Activated B cell treated with CpG ODN at 0.5 μM for 24 hours (primary cell): ENCODE measurements around the gene POU4F2. TPM values are rescaled to one million over a fixed set of nuclear protein-coding genes. Genes with fewer than 3 reads are reported as not detected.

Source experiments
- ATAC-seq: fragments of 200-7000 bp; cut with Tn5 transposase; one replicate; pipeline ENCODE4 v1.10.0; 2021; ENCODE audit warnings: low read depth, mild to moderate bottlenecking, moderate library complexity
- CTCF ChIA-PET: fragments of 350-600 bp; sonication (Branson Sonifier 250); formaldehyde crosslinking; loops from one replicate; lab custom pipeline; 2021; ENCODE audit warnings: antibody characterized with exemption; lab: Charles Lee
- POLR2A ChIA-PET: fragments of 350-600 bp; sonication (Branson Sonifier 250); formaldehyde crosslinking; loops from one replicate; lab custom pipeline; 2021; ENCODE audit warnings: antibody characterized with exemption; lab: Charles Lee
- DNase-seq: peaks from one replicate; pipeline ENCODE4 v3.0.0; 2022
- H3K27ac Mint-ChIP-seq: one replicate; pipeline ENCODE4 v1.8.0; 2020; ENCODE audit warnings: mixed read lengths
- H3K27me3 Mint-ChIP-seq: one replicate; pipeline ENCODE4 v1.8.0; 2021; ENCODE audit warnings: mixed read lengths
- H3K36me3 Mint-ChIP-seq: one replicate; pipeline ENCODE4 v1.8.0; 2021; ENCODE audit warnings: low read depth, mixed read lengths
- H3K4me1 Mint-ChIP-seq: one replicate; pipeline ENCODE4 v1.8.0; 2021; ENCODE audit warnings: mixed read lengths
- H3K4me3 Mint-ChIP-seq: one replicate; pipeline ENCODE4 v1.8.0; 2020; ENCODE audit warnings: mild to moderate bottlenecking, mixed read lengths
- H3K9me3 Mint-ChIP-seq: one replicate; pipeline ENCODE4 v1.8.0; 2020; ENCODE audit warnings: mixed read lengths
- CTCF ChIP-seq: fragments of 200-600 bp; IDR thresholded peaks from one replicate; pipeline ENCODE4 v1.8.0; 2022; ENCODE audit warnings: antibody characterized with exemption, mild to moderate bottlenecking
- intact Hi-C: fragments of 100-400 bp; cut with micrococcal nuclease; formaldehyde crosslinking; loops from one replicate; pipeline ENCODE4 v1.15.1; 2024
- total RNA-seq: library from RNA; stranded (reverse); gene quantifications from 2 replicates; pipeline ENCODE4 v1.2.3, GENCODE V29; 2022

POU4F2 gene
- total RNA-seq, 1 donor from 2014 or later, result not detected

GRCh38 chr4:146647615-146648460 is 9.1 kb downstream of the POU4F2 start:
- Mint-ChIP-seq H3K36me3 (no peaks in the 10 kb centered on the region), H3K9me3 (no peaks in the 10 kb centered on the region), H3K4me1 (no peaks in the 10 kb centered on the region), H3K27me3 (peaks cover 66% of the 10 kb centered on the region), H3K4me3 (no peak overlapping the region), H3K27ac (no peak overlapping the region)
- no peak for TF ChIP-seq CTCF
- no peak for DNase-seq
- ATAC-seq, result no peak
- ChIA-PET CTCF (no interaction called here), POLR2A (no interaction called here)
- intact Hi-C loops, result no loop called here

- no peak overlapping the region for H3K27ac Mint-ChIP-seq
- ATAC-seq, result no peak
- H3K27me3 Mint-ChIP-seq, result peaks cover 67% of the 10 kb centered on the region
- TF ChIP-seq CTCF, result no peak
- intact Hi-C loops, result no loop called here
- no peaks in the 10 kb centered on the region for H3K9me3 Mint-ChIP-seq
- no peaks in the 10 kb centered on the region for H3K4me1 Mint-ChIP-seq
- ChIA-PET CTCF (no interaction called here), POLR2A (no interaction called here)
- no peak overlapping the region for H3K4me3 Mint-ChIP-seq
- no peaks in the 10 kb centered on the region for H3K36me3 Mint-ChIP-seq
- DNase-seq, result no peak
Observed at GRCh38 chr4:146648461-146648783, 9.7 kb downstream of the POU4F2 start.

- CTCF ChIA-PET, result no interaction called here
- H3K4me1 Mint-ChIP-seq, result no peaks in the 10 kb centered on the region
- no peaks in the 10 kb centered on the region for H3K36me3 Mint-ChIP-seq
- peaks cover 69% of the 10 kb centered on the region for H3K27me3 Mint-ChIP-seq
- POLR2A ChIA-PET, result no interaction called here
- no peak for ATAC-seq
- no peak overlapping the region for H3K27ac Mint-ChIP-seq
- DNase-seq, result no peak
- H3K4me3 Mint-ChIP-seq, result no peak overlapping the region
- intact Hi-C loops, result no loop called here
- no peak for TF ChIP-seq CTCF
- no peaks in the 10 kb centered on the region for H3K9me3 Mint-ChIP-seq
Observed at GRCh38 chr4:146649232-146649631, 10.5 kb downstream of the POU4F2 start.

GRCh38 chr4:146650034-146650433 is 11.3 kb downstream of the POU4F2 start:
- no peak overlapping the region for H3K27ac Mint-ChIP-seq
- intact Hi-C loops, result no loop called here
- H3K4me3 Mint-ChIP-seq, result no peak overlapping the region
- no peak for ATAC-seq
- H3K36me3 Mint-ChIP-seq, result no peaks in the 10 kb centered on the region
- TF ChIP-seq CTCF, result no peak
- H3K9me3 Mint-ChIP-seq, result no peaks in the 10 kb centered on the region
- ChIA-PET POLR2A (no interaction called here), CTCF (no interaction called here)
- H3K27me3 Mint-ChIP-seq, result peaks cover 68% of the 10 kb centered on the region
- H3K4me1 Mint-ChIP-seq, result peaks cover 6% of the 10 kb centered on the region
- DNase-seq, result no peak

GRCh38 chr4:146654687-146655520 is 16.2 kb downstream of the POU4F2 start:
- TF ChIP-seq CTCF, result no peak
- H3K27ac Mint-ChIP-seq, result no peak overlapping the region
- CTCF ChIA-PET, result no interaction called here

More at GRCh38 chr4:146654687-146655520, 16.2 kb downstream of the POU4F2 start:
- ATAC-seq (no peak), DNase-seq (no peak)
- no peak overlapping the region for H3K4me3 Mint-ChIP-seq
- peaks cover 9% of the 10 kb centered on the region for H3K4me1 Mint-ChIP-seq
- POLR2A ChIA-PET, result no interaction called here
- no peaks in the 10 kb centered on the region for H3K36me3 Mint-ChIP-seq
- H3K9me3 Mint-ChIP-seq, result no peaks in the 10 kb centered on the region
- H3K27me3 Mint-ChIP-seq, result peaks cover 66% of the 10 kb centered on the region
- intact Hi-C loops, result no loop called here
